HFF-Myc (cell line): Measurements from ENCODE around the gene PODXL2.

ENCODE experiments used
- DNase-seq: peaks from one replicate; pipeline ENCODE4 v3.0.0-alpha.2; 2011; ENCODE audit warnings: low read depth; ENCODE audit errors: extremely low read depth
- H3K4me3 ChIP-seq: replicated peaks from 2 replicates; pipeline ENCODE4 v1.5.1; 2011; ENCODE audit warnings: low read depth, mild to moderate bottlenecking, control low read depth, low read length
- TF ChIP-seq, protein P1 (sequence below): IDR thresholded peaks from 2 replicates; pipeline ENCODE4 v1.5.1; 2012; ENCODE audit warnings: mild to moderate bottlenecking, low read depth, low read length, control low read depth; ENCODE audit errors: missing control alignments

PODXL2 gene

GRCh38 chr3:127709320-127710060, 80.5 kb downstream of the PODXL2 start:
- H3K4me3 ChIP-seq: no peak overlapping the region
- no peak for DNase-seq
- TF ChIP-seq, protein P1, sequence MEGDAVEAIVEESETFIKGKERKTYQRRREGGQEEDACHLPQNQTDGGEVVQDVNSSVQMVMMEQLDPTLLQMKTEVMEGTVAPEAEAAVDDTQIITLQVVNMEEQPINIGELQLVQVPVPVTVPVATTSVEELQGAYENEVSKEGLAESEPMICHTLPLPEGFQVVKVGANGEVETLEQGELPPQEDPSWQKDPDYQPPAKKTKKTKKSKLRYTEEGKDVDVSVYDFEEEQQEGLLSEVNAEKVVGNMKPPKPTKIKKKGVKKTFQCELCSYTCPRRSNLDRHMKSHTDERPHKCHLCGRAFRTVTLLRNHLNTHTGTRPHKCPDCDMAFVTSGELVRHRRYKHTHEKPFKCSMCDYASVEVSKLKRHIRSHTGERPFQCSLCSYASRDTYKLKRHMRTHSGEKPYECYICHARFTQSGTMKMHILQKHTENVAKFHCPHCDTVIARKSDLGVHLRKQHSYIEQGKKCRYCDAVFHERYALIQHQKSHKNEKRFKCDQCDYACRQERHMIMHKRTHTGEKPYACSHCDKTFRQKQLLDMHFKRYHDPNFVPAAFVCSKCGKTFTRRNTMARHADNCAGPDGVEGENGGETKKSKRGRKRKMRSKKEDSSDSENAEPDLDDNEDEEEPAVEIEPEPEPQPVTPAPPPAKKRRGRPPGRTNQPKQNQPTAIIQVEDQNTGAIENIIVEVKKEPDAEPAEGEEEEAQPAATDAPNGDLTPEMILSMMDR: no peak

DNA sequence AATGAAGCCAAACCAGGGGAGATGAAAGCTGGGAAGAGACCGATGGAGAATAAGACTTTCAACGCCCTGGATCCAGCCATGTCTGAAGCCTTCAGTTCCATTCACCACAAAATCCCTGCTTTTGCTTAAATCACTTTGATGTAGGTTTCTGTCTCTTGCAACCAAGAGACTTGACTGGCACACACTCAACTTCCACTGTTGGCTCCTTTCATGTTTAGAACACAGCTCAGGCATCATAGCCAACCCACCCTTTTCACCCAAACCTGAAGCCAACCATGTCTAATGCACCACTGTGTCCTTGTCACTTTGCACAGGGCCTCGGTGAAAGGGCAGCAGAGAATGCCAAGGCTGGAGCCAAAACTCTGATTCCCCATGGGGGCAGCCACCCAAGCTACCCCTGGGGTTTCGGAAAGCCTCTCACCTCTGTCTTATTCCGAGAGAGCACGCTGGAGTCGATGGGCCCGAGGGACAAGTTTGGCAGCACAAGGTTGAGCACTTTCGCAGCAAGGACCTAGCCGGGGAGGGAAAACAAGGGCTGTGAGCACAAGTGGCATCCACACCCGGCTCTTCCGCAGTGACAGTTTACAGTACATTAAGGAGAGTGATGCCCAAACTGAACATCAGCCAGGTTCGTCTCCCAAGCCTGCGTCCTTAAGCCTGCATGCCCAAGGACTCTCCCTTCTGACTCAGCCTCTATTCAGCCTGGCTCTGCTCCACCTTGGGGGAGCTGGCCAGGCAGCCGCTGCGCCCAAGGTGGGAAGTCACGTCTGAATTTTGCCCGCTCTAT, 81.4 kb downstream of the PODXL2 start:
- no peak overlapping the region for H3K4me3 ChIP-seq
- TF ChIP-seq, protein P1: no peak
- no peak for DNase-seq

- no peak overlapping the region for H3K4me3 ChIP-seq
- TF ChIP-seq, protein P1: no peak
- no peak for DNase-seq
Measured at GRCh38 chr3:127711021-127711695, 82.2 kb downstream of the PODXL2 start.

GRCh38 chr3:127711896-127712295, 82.9 kb downstream of the PODXL2 start:
- DNase-seq: no peak
- TF ChIP-seq, protein P1: no peak
- H3K4me3 ChIP-seq: no peak overlapping the region

- TF ChIP-seq, protein P1: no peak
- DNase-seq: no peak
- no peak overlapping the region for H3K4me3 ChIP-seq
Measured at GRCh38 chr3:127712461-127712860, 83.5 kb downstream of the PODXL2 start.

DNA sequence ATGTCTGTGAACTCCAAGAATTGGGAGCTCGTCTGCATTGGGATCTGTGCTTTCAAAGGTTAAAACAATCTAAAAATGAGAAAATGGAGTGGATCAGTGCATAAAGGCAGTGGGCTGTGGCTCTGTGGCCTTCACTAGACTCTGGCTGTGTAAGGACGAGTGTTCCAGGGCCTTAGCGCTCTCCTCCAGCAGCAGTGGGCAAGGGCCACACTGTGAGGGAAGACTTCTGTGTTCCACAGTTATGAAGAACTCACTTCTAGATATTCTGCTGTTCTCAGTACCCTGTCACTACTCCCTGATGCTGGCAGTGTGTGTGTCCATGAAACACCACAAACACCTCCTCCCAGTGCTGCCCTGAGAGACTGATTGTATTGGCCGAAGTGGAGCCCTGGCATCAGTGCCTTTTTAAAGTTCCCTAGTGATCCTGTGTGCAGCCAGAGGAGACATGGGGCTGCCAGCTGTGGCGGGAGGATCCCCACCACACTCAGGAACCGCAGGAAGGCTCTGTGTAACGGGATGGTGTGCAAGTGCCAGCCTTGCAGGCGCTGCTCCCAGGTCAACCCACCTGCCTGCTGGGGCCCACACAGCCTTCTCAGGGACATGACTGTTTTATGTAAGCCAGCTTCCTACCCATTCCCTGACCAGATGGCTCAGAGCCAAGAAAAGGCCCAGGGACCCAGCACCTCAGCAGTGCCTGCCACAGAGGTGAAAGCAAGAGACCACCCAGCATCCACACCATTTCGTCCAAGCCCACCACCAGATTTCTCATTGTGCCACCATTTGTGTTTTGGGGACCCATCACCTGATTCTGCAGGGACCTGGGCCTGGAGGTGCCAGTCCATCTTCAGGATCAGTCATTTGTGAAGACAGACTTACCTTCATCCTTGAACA, 84.1 kb downstream of the PODXL2 start:
- no peak overlapping the region for H3K4me3 ChIP-seq
- DNase-seq: no peak
- TF ChIP-seq, protein P1: no peak
